ENCODE results near the gene FAM171A1.
"Not testable (repeated sequence)": the region's sequence is repeated elsewhere in the genome, so short reads cannot be mapped to it uniquely, and the experiment has no call there.

FAM171A1 gene

GRCh38 chr10:15269838-15270237, 101.3 kb downstream of the FAM171A1 start:
- H2BK5ac ChIP-seq (ENCODE audit: low read length); H3K9ac ChIP-seq (ENCODE audit: low read depth, low read length, poor library complexity); H3K23ac ChIP-seq (ENCODE audit: low read depth, low read length, poor library complexity); H4K8ac ChIP-seq (ENCODE audit: low read depth, low read length); H3K4me1 ChIP-seq (ENCODE audit: control insufficient read depth in 2 of 2, insufficient read depth in 1 of 2, low read depth in 1 of 2, low read length in 2 of 2); H3K27me3 ChIP-seq (ENCODE audit: control insufficient read depth in 3 of 3, insufficient read depth in 3 of 3, low read depth in 1 of 3, low read length in 3 of 3); H2AFZ ChIP-seq (ENCODE audit: low read length); H3K4me3 ChIP-seq (ENCODE audit: low read length in 2 of 2); H2AK5ac ChIP-seq (ENCODE audit: low read depth, low read length); H2BK15ac ChIP-seq (ENCODE audit: low read length); H3K18ac ChIP-seq (ENCODE audit: low read length); H3K14ac ChIP-seq (ENCODE audit: low read length); H3K79me1 ChIP-seq (ENCODE audit: low read depth, low read length); H3K4me2 ChIP-seq (ENCODE audit: insufficient read depth, low read length, poor library complexity, severe bottlenecking); DNase-seq (ENCODE audit: low spot score); H4K91ac ChIP-seq (ENCODE audit: low read depth, low read length, poor library complexity); H2BK120ac ChIP-seq (ENCODE audit: low read depth, low read length); H3K4ac ChIP-seq (ENCODE audit: low read length); H2BK12ac ChIP-seq (ENCODE audit: low read length); H3K27ac ChIP-seq (replicated peaks; ENCODE audit: low read length): not testable (repeated sequence)
- WGBS, 2 donors (ENCODE audit: extremely low coverage in 2 of 2, insufficient read length in 2 of 2, insufficient replicate concordance in 1 of 2) = no CpG with 5 or more reads among the region's 12 CpGs
- H3K9me3 ChIP-seq (replicated peaks in 1 of 2; ENCODE audit: control insufficient read depth in 2 of 2, insufficient read depth in 1 of 2, low read depth in 1 of 2, low read length in 2 of 2) = peaks cover 9 to 17% of the 10 kb centered on the region in 2 donors
- H3K36me3 ChIP-seq (replicated peaks in 1 of 2; ENCODE audit: control insufficient read depth in 2 of 2, insufficient read depth in 2 of 2, low read length in 2 of 2) = peaks cover 10 to 26% of the 10 kb centered on the region in 2 donors

- WGBS, 2 donors (ENCODE audit: extremely low coverage in 2 of 2, insufficient read length in 2 of 2, insufficient replicate concordance in 1 of 2) = no CpG with 5 or more reads among the region's 10 CpGs
- H3K18ac ChIP-seq (ENCODE audit: low read length) = no peak overlapping the region
These were observed 103.6 kb downstream of the FAM171A1 start for GRCh38 chr10:15267496-15267895.

GRCh38 chr10:15266117-15266516, 105.0 kb downstream of the FAM171A1 start:
- Histone ChIP-seq H2BK5ac (ENCODE audit: low read length) (no peak overlapping the region), H3K4me1 (ENCODE audit: control insufficient read depth in 2 of 2, insufficient read depth in 1 of 2, low read depth in 1 of 2, low read length in 2 of 2) (no peaks in the 10 kb centered on the region), H3K27me3 (ENCODE audit: control insufficient read depth in 3 of 3, insufficient read depth in 3 of 3, low read depth in 1 of 3, low read length in 3 of 3) (no peaks in the 10 kb centered on the region), H3K79me1 (ENCODE audit: low read depth, low read length) (peaks cover 1% of the 10 kb centered on the region), H3K36me3 (replicated peaks in 1 of 2; ENCODE audit: control insufficient read depth in 2 of 2, insufficient read depth in 2 of 2, low read length in 2 of 2) (peaks cover 10 to 29% of the 10 kb centered on the region in 2 donors), H3K4me2 (ENCODE audit: insufficient read depth, low read length, poor library complexity, severe bottlenecking) (no peak overlapping the region), H3K14ac (ENCODE audit: low read length) (no peak overlapping the region), H3K4ac (ENCODE audit: low read length) (no peak overlapping the region), H3K27ac (replicated peaks; ENCODE audit: low read length) (no peak overlapping the region), H3K9ac (ENCODE audit: low read depth, low read length, poor library complexity) (no peak overlapping the region), H4K8ac (ENCODE audit: low read depth, low read length) (no peak overlapping the region), H3K9me3 (replicated peaks in 1 of 2; ENCODE audit: control insufficient read depth in 2 of 2, insufficient read depth in 1 of 2, low read depth in 1 of 2, low read length in 2 of 2) (peaks cover 9 to 17% of the 10 kb centered on the region in 2 donors), H3K18ac (ENCODE audit: low read length) (peak overlapping the region; percentile 67), H2AFZ (ENCODE audit: low read length) (no peak overlapping the region), H3K4me3 (ENCODE audit: low read length in 2 of 2) (no peak overlapping the region), H2BK12ac (ENCODE audit: low read length) (no peak overlapping the region), H3K23ac (ENCODE audit: low read depth, low read length, poor library complexity) (no peak overlapping the region), H2BK120ac (ENCODE audit: low read depth, low read length) (no peak overlapping the region), H2AK5ac (ENCODE audit: low read depth, low read length) (no peak overlapping the region), H4K91ac (ENCODE audit: low read depth, low read length, poor library complexity) (no peak overlapping the region), H2BK15ac (ENCODE audit: low read length) (no peak overlapping the region)
- no peak for DNase-seq (ENCODE audit: low spot score)
- WGBS, 2 donors (ENCODE audit: extremely low coverage in 2 of 2, insufficient read length in 2 of 2, insufficient replicate concordance in 1 of 2) = no CpG with 5 or more reads among the region's 5 CpGs

More at GRCh38 chr10:15267496-15267895, 103.6 kb downstream of the FAM171A1 start:
- no peaks in the 10 kb centered on the region for H3K27me3 ChIP-seq (ENCODE audit: control insufficient read depth in 3 of 3, insufficient read depth in 3 of 3, low read depth in 1 of 3, low read length in 3 of 3)
- H3K36me3 ChIP-seq (replicated peaks in 1 of 2; ENCODE audit: control insufficient read depth in 2 of 2, insufficient read depth in 2 of 2, low read length in 2 of 2) = peaks cover 10 to 26% of the 10 kb centered on the region in 2 donors
- H3K23ac ChIP-seq (ENCODE audit: low read depth, low read length, poor library complexity) = no peak overlapping the region
- peaks cover 9 to 17% of the 10 kb centered on the region in 2 donors for H3K9me3 ChIP-seq (replicated peaks in 1 of 2; ENCODE audit: control insufficient read depth in 2 of 2, insufficient read depth in 1 of 2, low read depth in 1 of 2, low read length in 2 of 2)
- H3K27ac ChIP-seq (replicated peaks; ENCODE audit: low read length) = no peak overlapping the region
- peak overlapping the region in 1 of 2 donors; percentile 32 for H3K4me3 ChIP-seq (ENCODE audit: low read length in 2 of 2)
- no peak overlapping the region for H3K14ac ChIP-seq (ENCODE audit: low read length)
- no peak overlapping the region for H2BK15ac ChIP-seq (ENCODE audit: low read length)
- no peak overlapping the region for H3K4ac ChIP-seq (ENCODE audit: low read length)
- H4K91ac ChIP-seq (ENCODE audit: low read depth, low read length, poor library complexity) = no peak overlapping the region
- H3K9ac ChIP-seq (ENCODE audit: low read depth, low read length, poor library complexity) = no peak overlapping the region
- H2BK5ac ChIP-seq (ENCODE audit: low read length) = no peak overlapping the region
- no peak overlapping the region for H2AFZ ChIP-seq (ENCODE audit: low read length)
- H3K4me2 ChIP-seq (ENCODE audit: insufficient read depth, low read length, poor library complexity, severe bottlenecking) = no peak overlapping the region
- H4K8ac ChIP-seq (ENCODE audit: low read depth, low read length) = no peak overlapping the region
- peaks cover 1% of the 10 kb centered on the region for H3K79me1 ChIP-seq (ENCODE audit: low read depth, low read length)
- H2BK120ac ChIP-seq (ENCODE audit: low read depth, low read length) = no peak overlapping the region
- no peak overlapping the region for H2BK12ac ChIP-seq (ENCODE audit: low read length)
- DNase-seq (ENCODE audit: low spot score) = no peak
- no peak overlapping the region for H2AK5ac ChIP-seq (ENCODE audit: low read depth, low read length)
- no peaks in the 10 kb centered on the region for H3K4me1 ChIP-seq (ENCODE audit: control insufficient read depth in 2 of 2, insufficient read depth in 1 of 2, low read depth in 1 of 2, low read length in 2 of 2)

- WGBS, 2 donors (ENCODE audit: extremely low coverage in 2 of 2, insufficient read length in 2 of 2, insufficient replicate concordance in 1 of 2) = no CpG with 5 or more reads among the region's 2 CpGs
- no peaks in the 10 kb centered on the region for H3K4me1 ChIP-seq (ENCODE audit: control insufficient read depth in 2 of 2, insufficient read depth in 1 of 2, low read depth in 1 of 2, low read length in 2 of 2)
- H3K36me3 ChIP-seq (replicated peaks in 1 of 2; ENCODE audit: control insufficient read depth in 2 of 2, insufficient read depth in 2 of 2, low read length in 2 of 2) = peaks cover 10 to 29% of the 10 kb centered on the region in 2 donors
These were observed 105.5 kb downstream of the FAM171A1 start for GRCh38 chr10:15265558-15265957.

More at GRCh38 chr10:15265558-15265957, 105.5 kb downstream of the FAM171A1 start:
- H3K18ac ChIP-seq (ENCODE audit: low read length) = no peak overlapping the region
- no peak overlapping the region for H3K27ac ChIP-seq (replicated peaks; ENCODE audit: low read length)
- no peak overlapping the region for H2BK5ac ChIP-seq (ENCODE audit: low read length)
- no peaks in the 10 kb centered on the region for H3K27me3 ChIP-seq (ENCODE audit: control insufficient read depth in 3 of 3, insufficient read depth in 3 of 3, low read depth in 1 of 3, low read length in 3 of 3)
- no peak overlapping the region for H3K23ac ChIP-seq (ENCODE audit: low read depth, low read length, poor library complexity)
- no peak overlapping the region for H2BK12ac ChIP-seq (ENCODE audit: low read length)
- no peak overlapping the region for H3K4me3 ChIP-seq (ENCODE audit: low read length in 2 of 2)
- peaks cover 1% of the 10 kb centered on the region for H3K79me1 ChIP-seq (ENCODE audit: low read depth, low read length)
- DNase-seq (ENCODE audit: low spot score) = no peak
- H2AFZ ChIP-seq (ENCODE audit: low read length) = no peak overlapping the region
- no peak overlapping the region for H4K91ac ChIP-seq (ENCODE audit: low read depth, low read length, poor library complexity)
- no peak overlapping the region for H3K9ac ChIP-seq (ENCODE audit: low read depth, low read length, poor library complexity)
- H3K4me2 ChIP-seq (ENCODE audit: insufficient read depth, low read length, poor library complexity, severe bottlenecking) = no peak overlapping the region
- H2BK15ac ChIP-seq (ENCODE audit: low read length) = no peak overlapping the region
- no peak overlapping the region for H2AK5ac ChIP-seq (ENCODE audit: low read depth, low read length)
- peaks cover 9 to 17% of the 10 kb centered on the region in 2 donors for H3K9me3 ChIP-seq (replicated peaks in 1 of 2; ENCODE audit: control insufficient read depth in 2 of 2, insufficient read depth in 1 of 2, low read depth in 1 of 2, low read length in 2 of 2)
- H3K14ac ChIP-seq (ENCODE audit: low read length) = no peak overlapping the region
- H2BK120ac ChIP-seq (ENCODE audit: low read depth, low read length) = no peak overlapping the region
- no peak overlapping the region for H4K8ac ChIP-seq (ENCODE audit: low read depth, low read length)
- no peak overlapping the region for H3K4ac ChIP-seq (ENCODE audit: low read length)

All from neuronal stem cell (in vitro differentiated cells).